HG03378 (cell line): ENCODE measurements around the gene BMF.
A peak's percentile ranks its signal among the peaks of the same experiment; 100 is the strongest.

ENCODE experiments used
- ATAC-seq: cut with Tn5 transposase; IDR thresholded peaks from one replicate; pipeline ENCODE4 v1.9.1; 2021; ENCODE audit warnings: mild to moderate bottlenecking, moderate library complexity; ENCODE audit not compliant: unreplicated experiment

The BMF gene

DNA sequence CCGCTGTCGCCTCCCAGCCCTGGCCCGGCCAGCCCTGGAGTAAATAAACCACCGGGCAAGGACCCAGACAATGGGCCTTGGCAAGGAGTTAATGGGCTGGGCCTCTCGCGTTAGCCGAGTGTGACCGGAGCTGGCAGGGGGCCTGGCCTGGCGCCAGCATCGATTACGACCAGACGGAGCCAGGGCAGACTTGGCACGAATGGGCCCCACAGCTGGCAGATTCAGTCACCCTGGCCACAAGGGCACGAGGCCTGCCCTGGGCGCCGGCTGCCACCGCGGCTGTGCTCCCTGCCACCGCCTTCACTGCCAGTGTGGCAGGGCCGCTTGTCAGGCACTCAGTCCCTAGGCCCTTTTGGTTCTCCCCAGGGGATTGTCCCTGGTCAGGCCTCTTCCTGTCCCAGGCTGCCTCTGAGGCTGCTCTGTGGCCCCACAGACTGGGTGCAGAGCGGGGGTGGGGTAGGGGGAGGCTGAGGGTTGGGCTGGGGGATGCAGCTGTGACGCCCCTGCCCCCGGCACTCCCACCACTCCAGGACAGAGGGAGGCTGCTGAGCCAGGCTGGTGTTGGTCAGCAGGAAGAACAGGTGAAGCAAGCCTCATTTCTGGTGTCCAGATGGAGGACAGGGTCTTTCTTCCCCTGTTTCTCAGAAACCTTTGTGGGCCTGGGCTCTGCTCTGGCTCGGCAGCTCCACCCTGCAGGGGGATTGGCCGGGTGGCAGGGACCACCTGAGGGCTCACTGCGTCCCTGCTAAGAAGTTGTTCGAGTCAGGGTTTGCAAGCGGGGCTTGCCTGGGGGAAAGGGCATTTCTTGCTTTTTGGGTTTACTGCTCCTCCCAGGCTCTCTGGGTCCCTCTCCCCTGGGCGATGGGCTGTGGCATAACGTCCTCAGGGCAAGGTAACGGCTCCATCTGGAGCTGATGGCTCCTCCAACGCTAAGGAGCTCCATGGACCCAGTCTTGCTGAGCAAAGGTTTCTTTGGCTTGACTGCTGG is 39.2 kb downstream of the BMF start:
- ATAC-seq = peak; percentile 57

- no peak for ATAC-seq
Observed at GRCh38 chr15:40067921-40068624, 40.6 kb downstream of the BMF start.

GRCh38 chr15:40066589-40066988 is 42.1 kb downstream of the BMF start:
- ATAC-seq = no peak

DNA sequence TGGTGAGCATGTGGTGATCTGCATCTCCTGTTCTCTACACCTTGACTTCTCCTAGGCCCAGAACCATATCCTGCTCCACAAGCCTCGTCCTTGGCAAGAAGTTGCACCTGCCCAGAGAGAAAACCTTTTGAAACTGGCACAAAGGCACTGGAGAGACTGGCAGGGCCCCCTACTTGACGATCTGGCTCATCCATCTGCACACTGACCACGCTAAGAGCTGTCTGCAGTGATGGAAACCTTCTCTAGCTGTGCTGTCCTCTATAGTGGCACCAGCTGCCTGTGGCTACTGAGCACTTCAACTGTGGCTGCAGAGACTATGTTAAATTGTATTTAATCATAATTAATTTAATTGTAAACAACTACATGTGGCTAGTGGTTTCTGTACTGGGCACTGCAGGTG is 43.5 kb downstream of the BMF start:
- no peak for ATAC-seq

DNA sequence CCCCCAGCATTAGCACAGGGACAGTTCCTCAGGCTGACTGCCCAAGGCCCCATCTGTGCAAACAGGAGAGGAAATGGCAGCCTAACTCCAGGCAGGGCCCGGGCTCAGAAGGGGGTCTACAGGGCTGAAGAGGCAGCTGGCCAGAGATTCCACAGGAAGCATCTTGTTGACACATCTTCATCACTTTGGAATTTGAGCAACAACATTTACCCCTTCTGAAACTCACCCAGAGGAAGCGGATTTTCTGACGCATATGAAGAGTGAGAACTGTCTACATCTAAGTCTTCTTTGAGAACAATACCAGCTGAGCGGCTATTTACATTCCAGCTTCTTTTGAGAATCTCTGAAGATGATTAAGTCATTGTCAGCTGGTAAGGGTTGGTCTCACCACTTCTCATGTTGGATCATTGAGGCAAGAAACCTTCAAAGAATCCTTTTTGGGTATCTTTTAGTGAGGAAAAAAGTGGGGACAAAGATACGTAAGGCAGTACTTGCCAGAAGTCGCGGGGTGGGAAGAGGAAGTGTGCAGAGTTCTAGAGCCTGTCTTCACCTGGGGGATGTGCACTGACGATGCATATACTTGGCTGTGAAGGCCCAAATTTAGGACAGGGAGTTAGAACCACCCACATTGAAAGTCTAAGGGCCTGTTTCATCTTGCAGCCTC is 44.3 kb downstream of the BMF start:
- ATAC-seq = peak; percentile 46

DNA sequence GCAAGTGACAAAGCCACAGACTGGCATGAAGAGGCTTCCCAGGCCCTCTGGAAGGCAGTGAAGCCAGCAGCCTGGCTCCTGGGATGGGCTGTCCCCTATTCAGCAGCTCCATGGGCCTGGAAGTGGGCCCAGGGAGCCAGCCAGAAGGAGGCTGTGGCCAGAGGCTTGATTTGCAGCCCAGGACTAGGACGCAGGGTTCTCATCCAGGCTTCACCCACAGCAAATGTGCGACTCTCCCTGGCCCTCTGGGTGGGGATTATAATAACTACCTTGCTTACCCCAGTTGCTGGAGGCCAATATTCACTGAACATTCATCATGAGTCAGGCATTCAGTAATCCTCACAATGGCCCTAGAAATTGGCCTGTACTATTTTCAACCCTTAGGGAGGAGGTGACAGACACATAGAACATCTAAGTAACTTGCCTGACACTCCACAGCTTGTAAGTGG is 45.1 kb downstream of the BMF start:
- no peak for ATAC-seq

DNA sequence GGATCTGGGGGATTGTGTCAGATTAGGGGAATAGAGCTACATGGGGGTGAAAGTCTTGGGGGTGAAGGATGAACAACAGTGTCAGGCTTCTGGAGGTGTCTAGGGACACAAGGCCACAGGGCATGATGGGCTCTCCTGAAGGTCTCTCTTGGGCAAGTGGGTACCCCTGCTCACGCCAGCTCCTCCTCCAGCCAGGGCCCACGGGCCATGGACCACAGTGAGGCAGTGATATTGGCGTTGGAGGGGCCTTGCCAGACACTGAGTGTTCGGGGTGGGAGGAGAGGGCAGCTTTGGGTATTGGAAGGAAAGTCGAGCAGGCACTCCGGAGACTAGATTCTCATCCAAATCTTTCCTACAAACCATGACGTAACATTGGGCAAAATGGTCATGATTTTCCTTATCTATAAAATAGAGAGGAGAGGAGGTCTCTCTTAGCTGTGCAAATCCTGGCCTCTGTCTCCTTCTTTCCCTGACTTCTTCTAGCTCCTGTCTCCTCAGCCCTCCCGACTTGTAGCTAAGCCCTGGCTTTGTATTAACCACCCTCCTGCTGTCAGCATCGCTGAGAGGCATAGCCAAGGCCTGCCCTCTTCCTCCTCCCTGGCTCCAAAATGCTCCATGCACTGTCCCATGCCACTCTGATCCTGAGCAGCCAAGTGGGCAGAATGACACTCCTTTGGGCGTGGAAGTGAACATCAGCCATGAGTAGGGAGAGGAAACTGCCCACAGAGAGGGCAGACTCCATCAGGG is 45.7 kb downstream of the BMF start:
- no peak for ATAC-seq

DNA sequence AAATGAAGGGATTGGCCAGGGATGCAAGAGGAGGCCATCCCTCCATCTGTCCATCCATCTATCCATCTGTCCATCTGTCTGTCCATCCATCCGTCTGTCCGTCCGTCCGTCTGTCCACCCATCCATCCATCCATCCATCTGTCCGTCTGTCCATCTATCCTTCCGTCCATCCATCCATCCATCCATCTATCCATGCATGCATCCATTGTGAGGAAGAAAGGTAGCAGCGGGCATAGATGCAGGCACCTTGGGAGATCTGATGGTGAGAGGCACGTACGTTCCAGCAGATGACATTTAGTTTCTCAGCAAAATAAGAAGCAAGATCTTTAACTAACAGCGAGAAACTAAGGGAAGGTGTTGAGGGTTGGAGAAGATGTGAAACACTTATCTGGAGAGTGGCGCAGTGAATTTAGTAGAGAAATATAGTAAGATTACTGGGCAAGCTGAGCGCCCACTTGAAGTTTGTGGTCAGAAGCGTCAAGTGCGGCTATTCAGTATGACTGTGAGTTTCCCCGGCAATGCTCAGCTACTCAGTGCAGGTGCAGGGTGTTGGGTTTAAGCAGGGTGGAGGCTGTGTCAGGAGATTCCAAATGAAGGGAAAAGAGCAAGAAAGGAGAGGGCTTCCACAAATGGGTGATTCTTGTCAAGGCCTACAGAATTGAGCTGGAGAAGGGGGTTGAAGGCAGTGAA is 47.3 kb downstream of the BMF start:
- ATAC-seq = peak; percentile 61

DNA sequence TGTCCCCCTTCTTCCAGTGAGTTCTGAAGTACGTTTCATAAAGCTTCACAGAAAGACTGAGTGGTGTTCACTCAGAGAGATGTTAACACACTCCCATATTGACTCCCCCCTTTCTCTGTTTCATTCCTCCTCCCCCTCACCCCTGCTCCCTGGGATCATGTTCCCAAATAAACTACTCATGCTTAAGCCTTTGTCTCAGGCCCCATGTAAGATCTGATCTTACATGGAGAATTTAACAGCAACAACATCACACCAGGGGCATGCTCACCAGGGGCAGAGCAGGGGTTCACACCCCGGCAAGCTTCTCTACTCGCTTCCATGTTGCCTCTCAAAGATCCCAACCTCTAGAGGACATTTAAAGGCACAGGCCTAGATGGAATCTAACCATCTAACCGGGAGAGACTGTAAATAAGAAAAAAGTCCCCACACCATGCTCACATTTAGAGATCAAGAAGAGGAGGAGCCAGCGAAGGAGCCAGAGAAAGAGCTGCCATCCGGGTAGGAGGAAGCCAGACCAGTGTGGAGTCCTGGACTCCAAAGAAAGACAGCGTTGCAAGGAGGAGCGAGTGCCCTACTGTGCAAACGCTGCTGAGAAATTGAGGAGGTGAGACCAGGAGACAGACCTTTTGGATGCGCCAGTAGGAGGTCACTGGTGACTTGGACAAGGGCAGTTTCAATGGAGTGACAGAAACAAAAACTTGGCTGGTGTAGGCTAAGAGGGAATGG is 48.3 kb downstream of the BMF start:
- ATAC-seq = no peak

DNA sequence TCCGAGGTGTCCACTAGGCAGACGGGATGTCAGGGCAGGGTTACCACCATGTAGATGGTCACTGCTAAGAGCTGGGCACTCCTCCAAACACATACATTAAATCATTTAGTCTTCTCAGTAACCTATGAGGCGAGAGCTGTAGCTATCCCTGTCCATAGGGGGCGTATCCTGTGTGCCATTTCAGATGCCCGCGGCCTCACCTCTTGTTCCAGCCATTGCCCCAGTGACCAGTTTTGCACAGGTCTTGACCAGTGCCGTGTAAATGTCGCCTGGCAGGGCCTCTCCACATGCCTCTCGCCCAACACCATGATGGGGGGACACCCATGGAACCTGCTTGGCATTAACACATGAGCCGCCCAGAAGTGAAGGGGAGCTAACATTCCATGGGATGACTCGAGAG is 48.9 kb downstream of the BMF start:
- ATAC-seq = no peak

- no peak for ATAC-seq
Observed at GRCh38 chr15:40058476-40059140, 50.1 kb downstream of the BMF start.

- ATAC-seq = no peak
Observed at GRCh38 chr15:40055576-40056293, 52.9 kb downstream of the BMF start.

GRCh38 chr15:40054855-40055575 is 53.7 kb downstream of the BMF start:
- ATAC-seq = peak; percentile 44

GRCh38 chr15:40054605-40054854 is 54.1 kb downstream of the BMF start:
- ATAC-seq = peak; percentile 30

GRCh38 chr15:40053831-40054604 is 54.7 kb downstream of the BMF start:
- ATAC-seq = peak; percentile 23

DNA sequence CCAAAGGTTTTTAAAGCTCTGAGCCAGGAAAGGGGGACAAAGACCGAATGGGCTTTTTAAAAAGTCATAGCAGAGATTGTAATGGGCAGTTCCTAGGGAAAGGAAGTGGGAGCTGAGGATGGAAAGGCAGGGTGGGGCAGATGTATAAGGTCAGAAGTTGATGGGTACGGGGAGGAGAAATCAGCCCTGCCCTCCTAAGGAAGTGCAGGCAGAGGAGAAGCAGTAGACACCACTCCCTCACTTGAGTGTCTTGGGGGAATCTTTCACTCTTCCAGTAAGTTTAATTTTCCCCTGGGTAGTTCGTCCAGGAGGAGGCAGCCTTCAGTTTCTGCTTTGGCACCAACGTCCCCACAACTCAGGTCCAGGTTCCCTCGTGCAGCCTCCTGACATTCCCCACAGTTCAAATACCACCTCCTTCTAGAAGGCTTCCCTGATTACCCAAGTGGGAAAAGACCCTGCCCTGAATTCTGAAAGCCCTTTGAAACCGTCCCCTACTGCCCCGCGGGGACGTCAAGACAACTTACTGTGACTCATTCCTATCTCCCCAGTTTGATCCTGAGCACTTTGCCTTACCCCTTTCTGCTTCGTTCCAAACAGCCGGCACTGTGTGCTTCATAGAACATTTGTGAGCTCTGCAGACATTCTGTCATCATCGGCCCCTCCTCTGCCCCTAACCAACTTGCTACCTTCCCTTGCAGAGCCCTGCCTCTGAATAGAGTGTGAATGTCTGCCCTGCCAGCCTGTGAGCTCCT is 55.4 kb downstream of the BMF start:
- ATAC-seq = no peak
